NCI-H146 treated with DMSO at 0.1 percent for 48 hours (cell line): ENCODE results near the gene SLC12A8.

Experiments
- DNase-seq: peaks from one replicate; lab custom pipeline; 2025; ENCODE audit not compliant: unreplicated experiment; lab: John Stamatoyannopoulos, UW

Gene SLC12A8

GRCh38 chr3:125154800-125155269 is 57.7 kb downstream of the SLC12A8 start:
- DNase-seq = no peak

GRCh38 chr3:125154110-125154509 is 58.4 kb downstream of the SLC12A8 start:
- DNase-seq = no peak

GRCh38 chr3:125152951-125153350 is 59.6 kb downstream of the SLC12A8 start:
- DNase-seq = no peak

- DNase-seq = no peak
Observed at GRCh38 chr3:125151916-125152315, 60.6 kb downstream of the SLC12A8 start.

- DNase-seq = no peak
Observed at GRCh38 chr3:125151442-125151817, 61.1 kb downstream of the SLC12A8 start.

- peak; percentile 57 for DNase-seq
Observed at GRCh38 chr3:125150525-125151441, 61.8 kb downstream of the SLC12A8 start.

- no peak for DNase-seq
Observed at GRCh38 chr3:125149462-125149861, 63.1 kb downstream of the SLC12A8 start.

- DNase-seq = no peak
Observed at GRCh38 chr3:125148836-125149235, 63.7 kb downstream of the SLC12A8 start.

GRCh38 chr3:125148016-125148812 is 64.3 kb downstream of the SLC12A8 start:
- no peak for DNase-seq

- no peak for DNase-seq
Observed at GRCh38 chr3:125147491-125147820, 65.1 kb downstream of the SLC12A8 start.

GRCh38 chr3:125146626-125147490 is 65.7 kb downstream of the SLC12A8 start:
- DNase-seq = no peak

- DNase-seq = no peak
Observed at GRCh38 chr3:125145751-125146475, 66.6 kb downstream of the SLC12A8 start.

GRCh38 chr3:125144653-125145314 is 67.8 kb downstream of the SLC12A8 start:
- no peak for DNase-seq

- DNase-seq = no peak
Observed at GRCh38 chr3:125143982-125144652, 68.4 kb downstream of the SLC12A8 start.

GRCh38 chr3:125143538-125143937 is 69.0 kb downstream of the SLC12A8 start:
- no peak for DNase-seq

- no peak for DNase-seq
Observed at GRCh38 chr3:125142940-125143339, 69.6 kb downstream of the SLC12A8 start.

- DNase-seq = no peak
Observed at GRCh38 chr3:125142420-125142778, 70.1 kb downstream of the SLC12A8 start.

GRCh38 chr3:125141596-125142419 is 70.7 kb downstream of the SLC12A8 start:
- no peak for DNase-seq
